Measurements from ENCODE around the gene ZNF407. TPM values are rescaled to one million over a fixed set of nuclear protein-coding genes. Genes with fewer than 3 reads are reported as not detected.

Gene ZNF407
- total RNA-seq, 1 experiment from 2014 or later: 7.6 TPM

- TF ChIP-seq REST (IDR thresholded peaks at IDR 0.05; ENCODE audit: low read depth): no peak
- no peak for TF ChIP-seq EZH2 (IDR thresholded peaks at IDR 0.05)
- no peak for TF ChIP-seq SP1 (IDR thresholded peaks at IDR 0.05; ENCODE audit: low read depth)
- TF ChIP-seq YY1 (IDR thresholded peaks at IDR 0.05; ENCODE audit: extremely low read depth, insufficient replicate concordance, low read depth, low read length): no peak
- no peak for TF ChIP-seq JUND (IDR thresholded peaks at IDR 0.05)
- TF ChIP-seq POLR2AphosphoS5 (IDR thresholded peaks at IDR 0.05; ENCODE audit: low read depth, low read length): no peak
- TF ChIP-seq RAD21 (IDR thresholded peaks at IDR 0.05; ENCODE audit: low read depth): no peak
Observed at GRCh38 chr18:74692367-74693013, 94.8 kb downstream of the ZNF407 start (continued).

DNA sequence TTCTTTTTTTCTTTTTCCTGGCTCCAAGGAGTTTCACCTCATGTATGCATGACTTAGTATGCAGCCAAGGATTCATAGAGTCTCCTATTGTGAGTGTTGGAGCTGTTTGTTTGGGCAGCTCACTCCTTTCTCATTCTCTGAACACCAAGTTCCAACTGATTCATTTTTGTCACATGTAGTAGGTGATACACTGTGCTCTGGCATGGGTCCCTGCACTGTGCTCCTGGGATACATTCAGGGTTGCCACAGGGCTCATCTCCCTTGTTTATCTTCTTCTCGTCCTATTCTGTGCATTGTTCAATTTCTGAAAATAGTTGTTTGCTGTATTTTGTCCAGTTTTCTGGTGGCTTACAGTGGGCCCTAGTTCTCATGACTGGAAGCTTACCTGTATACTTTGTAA is 96.8 kb downstream of the ZNF407 start:
- Histone ChIP-seq H3K27ac (ENCODE audit: low read depth, low read length) (no peak overlapping the region), H3K9me2 (ENCODE audit: insufficient read depth) (no peaks in the 10 kb centered on the region), H3K9ac (ENCODE audit: low read length) (no peak overlapping the region), H2AFZ (ENCODE audit: low read depth, low read length, poor library complexity, severe bottlenecking) (no peak overlapping the region), H3K4me3 (replicated peaks in 1 of 2; ENCODE audit: low read depth in 1 of 2, low read length in 2 of 2) (no peak overlapping the region), H3K36me3 (ENCODE audit: control insufficient read depth in 1 of 2, insufficient read depth in 2 of 2, low read length in 2 of 2) (no peaks in the 10 kb centered on the region), H3K9me3 (ENCODE audit: control insufficient read depth in 1 of 2, insufficient read depth in 1 of 2, low read depth in 1 of 2, low read length in 2 of 2) (no peaks in the 10 kb centered on the region), H3K27me3 (ENCODE audit: insufficient read depth, low read length) (no peaks in the 10 kb centered on the region), H3K4me1 (ENCODE audit: control insufficient read depth in 1 of 2, insufficient read depth in 2 of 2, low read length in 2 of 2) (no peaks in the 10 kb centered on the region), H4K20me1 (ENCODE audit: insufficient read depth) (no peaks in the 10 kb centered on the region), H3K4me2 (ENCODE audit: low read length) (no peak overlapping the region), H3K79me2 (ENCODE audit: insufficient read depth, low read length) (no peaks in the 10 kb centered on the region)
- RAD21 ChIA-PET (ENCODE audit: low non-redundant PET in 1 of 2, low total read pairs in 2 of 2, uncharacterized antibody in 2 of 2, unreplicated experiment in 2 of 2): no interaction called here
- DNase-seq (ENCODE audit: low read depth, low spot score) (no peak), ATAC-seq (no peak)
- BruUV-seq (replicated peaks): no TSS peak
- CTCF ChIA-PET: no interaction called here
- POLR2A ChIA-PET: no interaction called here
- intact Hi-C loops (cut with micrococcal nuclease): no loop called here
- TF ChIP-seq POLR2A (IDR thresholded peaks at IDR 0.05; ENCODE audit: borderline replicate concordance, extremely low read depth, insufficient read depth, insufficient read length) (no peak), RAD21 (IDR thresholded peaks at IDR 0.05; ENCODE audit: low read depth) (no peak), JUND (IDR thresholded peaks at IDR 0.05) (no peak), SIN3A (IDR thresholded peaks at IDR 0.05; ENCODE audit: low read depth) (no peak), EZH2 (IDR thresholded peaks at IDR 0.05) (no peak), EGR1 (IDR thresholded peaks at IDR 0.05; ENCODE audit: low read depth) (no peak), SP1 (IDR thresholded peaks at IDR 0.05; ENCODE audit: low read depth) (no peak), ZBTB33 (IDR thresholded peaks at IDR 0.05; ENCODE audit: extremely low read depth, insufficient replicate concordance, low read length) (no peak), POLR2AphosphoS5 (IDR thresholded peaks at IDR 0.05; ENCODE audit: low read depth, low read length) (no peak), CBX3 (IDR thresholded peaks at IDR 0.05; ENCODE audit: low read depth) (no peak), EZH2phosphoT487 (IDR thresholded peaks at IDR 0.05; ENCODE audit: borderline replicate concordance) (no peak), ELF1 (IDR thresholded peaks at IDR 0.05; ENCODE audit: borderline replicate concordance, low read depth) (no peak)
- TF ChIP-seq, protein P1, sequence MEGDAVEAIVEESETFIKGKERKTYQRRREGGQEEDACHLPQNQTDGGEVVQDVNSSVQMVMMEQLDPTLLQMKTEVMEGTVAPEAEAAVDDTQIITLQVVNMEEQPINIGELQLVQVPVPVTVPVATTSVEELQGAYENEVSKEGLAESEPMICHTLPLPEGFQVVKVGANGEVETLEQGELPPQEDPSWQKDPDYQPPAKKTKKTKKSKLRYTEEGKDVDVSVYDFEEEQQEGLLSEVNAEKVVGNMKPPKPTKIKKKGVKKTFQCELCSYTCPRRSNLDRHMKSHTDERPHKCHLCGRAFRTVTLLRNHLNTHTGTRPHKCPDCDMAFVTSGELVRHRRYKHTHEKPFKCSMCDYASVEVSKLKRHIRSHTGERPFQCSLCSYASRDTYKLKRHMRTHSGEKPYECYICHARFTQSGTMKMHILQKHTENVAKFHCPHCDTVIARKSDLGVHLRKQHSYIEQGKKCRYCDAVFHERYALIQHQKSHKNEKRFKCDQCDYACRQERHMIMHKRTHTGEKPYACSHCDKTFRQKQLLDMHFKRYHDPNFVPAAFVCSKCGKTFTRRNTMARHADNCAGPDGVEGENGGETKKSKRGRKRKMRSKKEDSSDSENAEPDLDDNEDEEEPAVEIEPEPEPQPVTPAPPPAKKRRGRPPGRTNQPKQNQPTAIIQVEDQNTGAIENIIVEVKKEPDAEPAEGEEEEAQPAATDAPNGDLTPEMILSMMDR (IDR thresholded peaks at IDR 0.05 in 2 of 3, conservative IDR thresholded peaks at IDR 0.05 in 1 of 3; ENCODE audit: borderline replicate concordance in 1 of 3, insufficient read depth in 1 of 3, low read depth in 2 of 3, low read length in 2 of 3): no peak
- TF ChIP-seq, protein P2, sequence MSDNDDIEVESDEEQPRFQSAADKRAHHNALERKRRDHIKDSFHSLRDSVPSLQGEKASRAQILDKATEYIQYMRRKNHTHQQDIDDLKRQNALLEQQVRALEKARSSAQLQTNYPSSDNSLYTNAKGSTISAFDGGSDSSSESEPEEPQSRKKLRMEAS (IDR thresholded peaks at IDR 0.05): no peak
